CD14-positive monocyte (primary cell): ENCODE data around the gene SUPV3L1. TPM values are rescaled to one million over a fixed set of nuclear protein-coding genes. Genes with fewer than 3 reads are reported as not detected.
A peak's percentile ranks its signal among the peaks of the same experiment; 100 is the strongest.

ENCODE experiments used
- DNase-seq, 3 donors: peaks; one replicate each; pipeline ENCODE4 v3.0.0-alpha.2; 2011 to 2022
- H2AFZ ChIP-seq: 2 replicates; pipeline ENCODE4 v1.6.0; 2012; ENCODE audit warnings: mild to moderate bottlenecking, low read depth, low read length, inconsistent platforms; ENCODE audit not compliant: insufficient read depth, poor library complexity, severe bottlenecking
- H3K27ac ChIP-seq, 2 donors: 1 replicate in 1 of 2; 2 replicates in 1 of 2; pipeline ENCODE4 v1.5.1; 2012 to 2013; ENCODE audit warnings: low read length in 2 of 2, control low read depth in 1 of 2, inconsistent platforms in 1 of 2, low read depth in 1 of 2, mild to moderate bottlenecking in 1 of 2
- H3K27me3 ChIP-seq, 2 donors: one replicate each; pipeline versions ENCODE4 v1.6.0 to v1.6.1; 2011 to 2013; ENCODE audit warnings: low read length in 2 of 2; ENCODE audit not compliant: control insufficient read depth in 2 of 2, insufficient read depth in 2 of 2
- H3K36me3 ChIP-seq, 2 donors: replicated peaks in 1 of 2; 1 replicate in 1 of 2; 2 replicates in 1 of 2; pipeline versions ENCODE4 v1.5.1 to v1.6.1; 2012 to 2013; ENCODE audit warnings: low read length in 2 of 2, control low read depth in 1 of 2, inconsistent platforms in 1 of 2, mild to moderate bottlenecking in 1 of 2; ENCODE audit not compliant: insufficient read depth in 2 of 2, control insufficient read depth in 1 of 2
- H3K4me1 ChIP-seq, 2 donors: 1 replicate in 1 of 2; 2 replicates in 1 of 2; pipeline versions ENCODE4 v1.5.1 to v1.6.1; 2012 to 2013; ENCODE audit warnings: low read length in 2 of 2, control low read depth in 1 of 2, inconsistent platforms in 1 of 2, mild to moderate bottlenecking in 1 of 2, moderate library complexity in 1 of 2; ENCODE audit not compliant: insufficient read depth in 2 of 2, control insufficient read depth in 1 of 2
- H3K4me2 ChIP-seq: replicated peaks from 2 replicates; pipeline ENCODE3; 2012; ENCODE audit warnings: low read length, moderate library complexity, mild to moderate bottlenecking; ENCODE audit not compliant: poor library complexity, severe bottlenecking; ENCODE audit errors: extremely low read depth
- H3K4me3 ChIP-seq, 3 experiments: fragments of 200-600 bp in 1 of 3; sonication (generic) in 1 of 3; replicated peaks in 1 of 3; 1 replicate in 2 of 3; 2 replicates in 1 of 3; pipeline ENCODE4 v1.5.1; 2011 to 2013; ENCODE audit warnings: low read length in 3 of 3, mild to moderate bottlenecking in 3 of 3, control low read depth in 2 of 3, low read depth in 2 of 3, inconsistent platforms in 1 of 3, moderate library complexity in 1 of 3
- H3K79me2 ChIP-seq: 2 replicates; pipeline ENCODE4 v1.6.0; 2012; ENCODE audit warnings: mild to moderate bottlenecking, control low read depth, inconsistent platforms, low read length, moderate library complexity; ENCODE audit not compliant: insufficient read depth
- H3K9ac ChIP-seq: 2 replicates; pipeline ENCODE4 v1.6.0; 2017; ENCODE audit warnings: low read length, mild to moderate bottlenecking; ENCODE audit not compliant: insufficient read depth, poor library complexity, severe bottlenecking
- H3K9me3 ChIP-seq, 2 donors: replicated peaks in 1 of 2; 1 replicate in 1 of 2; 2 replicates in 1 of 2; pipeline versions ENCODE4 v1.5.1 to v1.6.1; 2012 to 2013; ENCODE audit warnings: low read length in 2 of 2, control low read depth in 1 of 2; ENCODE audit not compliant: control insufficient read depth in 1 of 2, insufficient read depth in 1 of 2
- H4K20me1 ChIP-seq: 2 replicates; pipeline ENCODE4 v1.6.0; 2012; ENCODE audit warnings: mild to moderate bottlenecking, low read length, control low read depth, moderate library complexity; ENCODE audit not compliant: insufficient read depth
- H3K27ac Mint-ChIP-seq, 7 donors: one replicate each; pipeline ENCODE4 v1.8.0; 2020; ENCODE audit warnings: mild to moderate bottlenecking in 7 of 7, mixed read lengths in 7 of 7, moderate library complexity in 6 of 7, inconsistent platforms in 2 of 7
- H3K27me3 Mint-ChIP-seq, 3 donors: one replicate each; pipeline ENCODE4 v1.8.0; 2021 to 2022; ENCODE audit warnings: low read depth in 3 of 3, mild to moderate bottlenecking in 3 of 3, mixed read lengths in 3 of 3, moderate library complexity in 3 of 3, inconsistent platforms in 1 of 3
- H3K36me3 Mint-ChIP-seq, 2 donors: one replicate each; pipeline ENCODE4 v1.8.0; 2020; ENCODE audit warnings: mixed read lengths in 2 of 2, inconsistent platforms in 1 of 2, mild to moderate bottlenecking in 1 of 2
- H3K4me1 Mint-ChIP-seq: one replicate; pipeline ENCODE4 v1.8.0; 2020; ENCODE audit warnings: mild to moderate bottlenecking, mixed read lengths
- H3K4me3 Mint-ChIP-seq, 2 donors: one replicate each; pipeline ENCODE4 v1.8.0; 2020; ENCODE audit warnings: mild to moderate bottlenecking in 2 of 2, mixed read lengths in 2 of 2, moderate library complexity in 1 of 2
- H3K9me3 Mint-ChIP-seq, 7 donors: one replicate each; pipeline ENCODE4 v1.8.0; 2020 to 2022; ENCODE audit warnings: mixed read lengths in 7 of 7, mild to moderate bottlenecking in 6 of 7, moderate library complexity in 6 of 7, inconsistent platforms in 2 of 7
- CTCF ChIP-seq: fragments of 200-600 bp; IDR thresholded peaks from one replicate; pipeline ENCODE4 v1.8.0; 2022; ENCODE audit warnings: antibody characterized with exemption, mild to moderate bottlenecking
- WGBS: methylation state at CpG from one replicate; pipeline ENCODE4 v1.1.5; 2013; ENCODE audit warnings: missing lambda C conversion rate; ENCODE audit not compliant: insufficient coverage; 5-methylcytosine and 5-hydroxymethylcytosine counted together
- intact Hi-C, 2 donors: fragments of 100-400 bp; cut with micrococcal nuclease; formaldehyde crosslinking; loops; one replicate each; pipeline versions ENCODE4 v1.15.0 to v1.15.1; 2023
- polyA plus RNA-seq, 3 donors: library from polyadenylated mRNA; depleted of rRNA in 1 of 3; unstranded in 2 of 3; stranded (reverse) in 1 of 3; fragments of 300-500 nt in 2 of 3; fragments of >200 nt in 1 of 3; fragmentation: Illumina TruSeq in 2 of 3; gene quantifications; 1 replicate in 2 of 3; 2 replicates in 1 of 3; pipeline ENCODE4 v1.2.3, GENCODE V29; 2012 to 2021

The SUPV3L1 gene
- polyA plus RNA-seq, 3 donors = 6.8 to 18.8 (median 7.3) TPM

GRCh38 chr10:69222157-69223027 is 42.4 kb downstream of the SUPV3L1 start:
- H3K27ac ChIP-seq = no peak overlapping the region

DNA sequence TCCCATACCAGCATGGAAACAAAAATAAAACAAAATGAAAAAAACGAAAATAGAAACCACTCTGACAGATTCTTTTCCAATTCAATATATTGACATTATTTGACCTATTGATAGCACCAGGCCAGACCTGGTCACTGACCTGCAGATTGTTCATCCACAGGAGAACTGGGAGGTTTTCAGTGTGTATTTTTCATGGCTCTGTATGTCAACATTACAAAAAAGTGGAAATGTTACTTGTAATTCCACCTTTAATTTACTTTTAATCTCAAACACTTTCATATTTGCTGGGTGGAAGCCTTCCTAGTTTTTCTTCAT is 43.0 kb downstream of the SUPV3L1 start:
- Mint-ChIP-seq H3K4me3 (no peak overlapping the region), H3K9me3 (peaks cover 0 to under 1% (median 0%) of the 10 kb centered on the region in 7 donors), H3K27me3 (peaks cover 3 to 6% (median 5%) of the 10 kb centered on the region in 3 donors), H3K27ac (no peak overlapping the region), H3K36me3 (no peaks in the 10 kb centered on the region), H3K4me1 (peaks cover 8% of the 10 kb centered on the region)
- H2AFZ ChIP-seq = peak overlapping the region; percentile 6
- H3K4me2 ChIP-seq = no peak overlapping the region
- H3K4me3 ChIP-seq = no peak overlapping the region
- no peaks in the 10 kb centered on the region for H3K4me1 ChIP-seq
- H3K27me3 ChIP-seq = no peaks in the 10 kb centered on the region
- no peaks in the 10 kb centered on the region for H3K9me3 ChIP-seq
- TF ChIP-seq CTCF = no peak
- DNase-seq = no peak
- no peaks in the 10 kb centered on the region for H4K20me1 ChIP-seq
- no peak overlapping the region for H3K9ac ChIP-seq
- no peak overlapping the region for H3K27ac ChIP-seq
- intact Hi-C loops = no loop called here
- H3K36me3 ChIP-seq = no peaks in the 10 kb centered on the region
- no peaks in the 10 kb centered on the region for H3K79me2 ChIP-seq
- no CpG with 5 or more reads among the region's 1 CpG for WGBS

More at GRCh38 chr10:69222157-69223027, 42.4 kb downstream of the SUPV3L1 start:
- no peaks in the 10 kb centered on the region for H3K27me3 ChIP-seq
- Mint-ChIP-seq H3K36me3 (no peaks in the 10 kb centered on the region), H3K4me3 (no peak overlapping the region), H3K4me1 (peaks cover 8% of the 10 kb centered on the region), H3K27ac (peak overlapping the region in 1 of 7 donors; percentile 21), H3K27me3 (peaks cover 3 to 8% (median 5%) of the 10 kb centered on the region in 3 donors), H3K9me3 (peaks cover 0 to 3% (median 0%) of the 10 kb centered on the region in 7 donors)
- H3K4me3 ChIP-seq = no peak overlapping the region
- H3K9me3 ChIP-seq = no peaks in the 10 kb centered on the region
- no peak overlapping the region for H3K4me2 ChIP-seq
- H3K4me1 ChIP-seq = no peaks in the 10 kb centered on the region
- intact Hi-C loops = no loop called here
- H3K9ac ChIP-seq = no peak overlapping the region
- TF ChIP-seq CTCF = peak; percentile 79
- no peak overlapping the region for H2AFZ ChIP-seq
- 25% methylated on average over 5 of the region's 11 CpGs for WGBS
- no peaks in the 10 kb centered on the region for H3K36me3 ChIP-seq
- DNase-seq = peak; percentile 20 to 56 (median 46)
- H3K79me2 ChIP-seq = no peaks in the 10 kb centered on the region
- no peaks in the 10 kb centered on the region for H4K20me1 ChIP-seq
